HG03103 (cell line): ENCODE measurements around the gene TSPAN8.
"Not testable (repeated sequence)": the region's sequence is repeated elsewhere in the genome, so short reads cannot be mapped to it uniquely, and the experiment has no call there.

Source experiments
- ATAC-seq: cut with Tn5 transposase; IDR thresholded peaks from one replicate; pipeline ENCODE4 v1.9.1; 2021; ENCODE audit warnings: low read depth; ENCODE audit not compliant: unreplicated experiment

TSPAN8 gene

GRCh38 chr12:71130521-71131069 is 27.2 kb downstream of the TSPAN8 start:
- no peak for ATAC-seq

- ATAC-seq: no peak
These were observed 28.4 kb downstream of the TSPAN8 start for GRCh38 chr12:71129364-71129763.

GRCh38 chr12:71128191-71128788 is 29.5 kb downstream of the TSPAN8 start:
- ATAC-seq: no peak

- no peak for ATAC-seq
These were observed 31.9 kb downstream of the TSPAN8 start for GRCh38 chr12:71125949-71126348.

GRCh38 chr12:71125515-71125914 is 32.3 kb downstream of the TSPAN8 start:
- ATAC-seq: no peak

- ATAC-seq: no peak
These were observed 32.9 kb downstream of the TSPAN8 start for GRCh38 chr12:71124835-71125460.

GRCh38 chr12:71113148-71113547 is 44.7 kb downstream of the TSPAN8 start:
- not testable (repeated sequence) for ATAC-seq

- ATAC-seq: no peak
These were observed 48.0 kb downstream of the TSPAN8 start for GRCh38 chr12:71109834-71110233.

GRCh38 chr12:71108355-71108754 is 49.4 kb downstream of the TSPAN8 start:
- no peak for ATAC-seq

- no peak for ATAC-seq
These were observed 49.9 kb downstream of the TSPAN8 start for GRCh38 chr12:71107936-71108335.

GRCh38 chr12:71105956-71106355 is 51.8 kb downstream of the TSPAN8 start:
- ATAC-seq: no peak

GRCh38 chr12:71092290-71092689 is 65.5 kb downstream of the TSPAN8 start:
- no peak for ATAC-seq

GRCh38 chr12:71090971-71091370 is 66.8 kb downstream of the TSPAN8 start:
- ATAC-seq: no peak

- no peak for ATAC-seq
These were observed 72.2 kb downstream of the TSPAN8 start for GRCh38 chr12:71085575-71085974.

GRCh38 chr12:71075743-71076142 is 82.1 kb downstream of the TSPAN8 start:
- no peak for ATAC-seq
